Parathyroid adenoma (tissue), 2 donors: ENCODE results near the gene ADAT3.
A peak's percentile ranks its signal among the peaks of the same experiment; 100 is the strongest.

Source experiments
- H2AFZ ChIP-seq: fragments of 300-600 bp; sonication (generic); one replicate; pipeline ENCODE4 v1.7.0; 2017; ENCODE audit warnings: antibody characterized with exemption, mild to moderate bottlenecking
- H3K27ac ChIP-seq: fragments of 300-600 bp; sonication (generic); one replicate; pipeline ENCODE4 v1.7.0; 2017
- H3K27me3 ChIP-seq: fragments of 300-600 bp; sonication (generic); one replicate; pipeline ENCODE4 v1.7.0; 2017; ENCODE audit warnings: low read length; ENCODE audit not compliant: control insufficient read depth, insufficient read depth
- H3K36me3 ChIP-seq: fragments of 300-600 bp; sonication (generic); one replicate; pipeline ENCODE4 v1.7.0; 2017; ENCODE audit warnings: low read length; ENCODE audit not compliant: control insufficient read depth, insufficient read depth
- H3K4me1 ChIP-seq: fragments of 300-600 bp; sonication (generic); one replicate; pipeline ENCODE4 v1.7.0; 2017; ENCODE audit warnings: control low read depth
- H3K4me2 ChIP-seq: fragments of 300-600 bp; sonication (generic); one replicate; pipeline ENCODE4 v1.7.0; 2017; ENCODE audit warnings: low read length
- H3K4me3 ChIP-seq: fragments of 300-600 bp; sonication (generic); one replicate; pipeline ENCODE4 v1.7.0; 2017; ENCODE audit warnings: low read depth, low read length
- H3K79me2 ChIP-seq: fragments of 300-600 bp; sonication (generic); one replicate; pipeline ENCODE4 v1.7.0; 2017; ENCODE audit warnings: control low read depth
- H3K9ac ChIP-seq: fragments of 300-600 bp; sonication (generic); one replicate; pipeline ENCODE4 v1.7.0; 2017; ENCODE audit warnings: mild to moderate bottlenecking
- H3K9me3 ChIP-seq: fragments of 300-600 bp; sonication (generic); one replicate; pipeline ENCODE4 v1.7.0; 2017; ENCODE audit warnings: low read length; ENCODE audit not compliant: control insufficient read depth
- CTCF ChIP-seq: fragments of 300-600 bp; sonication (generic); IDR thresholded peaks from one replicate; pipeline ENCODE4 v1.7.0; 2017; ENCODE audit warnings: antibody characterized with exemption, mild to moderate bottlenecking
- donor health status: primary hyperparathyroidism.

The ADAT3 gene

GRCh38 chr19:1863328-1863637 lies 41.9 kb upstream of the ADAT3 start, which contains the start of gene KLF16:
Gene KLF16, minus strand, starts transcription at chr19:1863579. Its CDS starts 82 bp downstream, at chr19:1863497.
- H3K4me2 ChIP-seq, result peak within 1 kb of the TSS; percentile 91
- no peaks in the 10 kb centered on the region for H3K27me3 ChIP-seq
- peaks cover 19% of the 10 kb centered on the region for H3K4me1 ChIP-seq
- H3K9ac ChIP-seq, result no peak within 1 kb of the TSS
- no peak for TF ChIP-seq CTCF
- peak within 1 kb of the TSS; percentile 71 for H3K4me3 ChIP-seq
- peak within 1 kb of the TSS; percentile 66 for H3K27ac ChIP-seq
- H3K9me3 ChIP-seq, result no peaks in the 10 kb centered on the region
- no peaks in the 10 kb centered on the region for H3K36me3 ChIP-seq
- peak within 1 kb of the TSS; percentile 83 for H2AFZ ChIP-seq
- H3K79me2 ChIP-seq, result peaks cover 6% of the 10 kb centered on the region

- Histone ChIP-seq H3K27me3 (no peaks in the 10 kb centered on the region), H3K36me3 (no peaks in the 10 kb centered on the region), H3K27ac (peak overlapping the region; percentile 66), H3K4me2 (peak overlapping the region; percentile 91), H3K4me1 (peaks cover 19% of the 10 kb centered on the region), H2AFZ (peak overlapping the region; percentile 83), H3K79me2 (peaks cover 6% of the 10 kb centered on the region), H3K9ac (no peak overlapping the region), H3K9me3 (no peaks in the 10 kb centered on the region), H3K4me3 (peak overlapping the region; percentile 71)
- TF ChIP-seq CTCF, result no peak
These were observed 41.3 kb upstream of the ADAT3 start for GRCh38 chr19:1863638-1864479.

GRCh38 chr19:1864480-1865171 lies 40.6 kb upstream of the ADAT3 start:
- peak; percentile 73 for TF ChIP-seq CTCF
- Histone ChIP-seq H3K79me2 (peaks cover 12% of the 10 kb centered on the region), H3K36me3 (no peaks in the 10 kb centered on the region), H3K27me3 (no peaks in the 10 kb centered on the region), H3K9me3 (no peaks in the 10 kb centered on the region), H3K27ac (peak overlapping the region; percentile 66), H3K4me1 (peaks cover 14% of the 10 kb centered on the region), H3K9ac (no peak overlapping the region), H2AFZ (peak overlapping the region; percentile 83), H3K4me3 (peak overlapping the region; percentile 71), H3K4me2 (peak overlapping the region; percentile 91)

- TF ChIP-seq CTCF, result no peak
- peaks cover 15% of the 10 kb centered on the region for H3K79me2 ChIP-seq
- H3K4me2 ChIP-seq, result peak overlapping the region; percentile 91
- H3K36me3 ChIP-seq, result no peaks in the 10 kb centered on the region
- peaks cover 9% of the 10 kb centered on the region for H3K4me1 ChIP-seq
- peak overlapping the region; percentile 83 for H2AFZ ChIP-seq
- no peaks in the 10 kb centered on the region for H3K9me3 ChIP-seq
- no peak overlapping the region for H3K9ac ChIP-seq
- peak overlapping the region; percentile 71 for H3K4me3 ChIP-seq
- H3K27ac ChIP-seq, result peak overlapping the region; percentile 66
- H3K27me3 ChIP-seq, result no peaks in the 10 kb centered on the region
These were observed 39.8 kb upstream of the ADAT3 start for GRCh38 chr19:1865172-1866010.
